GM15510 (cell line): Measurements from ENCODE around the gene RNF166.

ENCODE experiments used
- POLR2A ChIP-seq: IDR thresholded peaks from 3 replicates; pipeline ENCODE4 v1.6.1; 2011; ENCODE audit warnings: borderline replicate concordance; ENCODE audit not compliant: insufficient read length; ENCODE audit errors: extremely low read depth

The RNF166 gene, protein sequence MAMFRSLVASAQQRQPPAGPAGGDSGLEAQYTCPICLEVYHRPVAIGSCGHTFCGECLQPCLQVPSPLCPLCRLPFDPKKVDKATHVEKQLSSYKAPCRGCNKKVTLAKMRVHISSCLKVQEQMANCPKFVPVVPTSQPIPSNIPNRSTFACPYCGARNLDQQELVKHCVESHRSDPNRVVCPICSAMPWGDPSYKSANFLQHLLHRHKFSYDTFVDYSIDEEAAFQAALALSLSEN

DNA sequence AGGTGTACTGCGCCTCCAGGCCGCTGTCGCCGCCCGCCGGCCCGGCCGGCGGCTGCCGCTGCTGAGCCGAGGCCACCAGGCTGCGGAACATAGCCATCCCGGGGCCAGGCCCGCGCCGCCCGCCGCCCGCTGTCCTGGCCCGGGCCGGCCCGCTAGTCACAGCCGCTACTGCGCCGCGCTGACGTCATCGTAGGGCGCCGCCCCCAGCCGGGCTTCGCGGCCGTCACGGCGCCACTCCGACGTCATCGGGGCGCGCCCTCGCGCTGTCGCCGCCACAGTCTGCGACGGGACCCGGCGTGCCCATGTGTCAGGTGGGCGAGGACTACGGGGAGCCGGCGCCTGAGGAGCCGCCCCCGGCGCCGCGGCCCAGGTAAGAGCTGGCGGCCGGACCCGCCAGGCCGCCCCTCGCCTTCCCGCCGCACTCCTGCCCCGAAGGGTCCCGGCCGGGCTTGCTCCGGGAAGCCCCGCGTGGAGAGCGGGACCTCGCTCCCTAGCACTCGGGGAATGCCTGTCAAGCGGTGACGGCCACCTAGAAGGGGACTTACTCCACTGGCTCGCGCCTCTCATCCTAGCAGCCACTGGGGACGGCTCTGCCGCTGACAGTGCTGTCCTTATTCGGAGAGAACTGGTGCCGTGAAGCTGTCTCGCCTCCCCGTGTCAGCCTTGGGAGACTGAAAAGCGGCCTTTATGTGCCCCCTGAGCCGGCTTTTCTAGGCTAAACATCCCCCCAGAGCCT lies at the start of gene RNF166, which contains the start of gene CTU2:
TSS of gene RNF166 (minus strand) at position 180 of the 736 bp plus-strand sequence. CDS start at position 97, 83 bp downstream.
TSS of gene CTU2 (plus strand) at position 275 of the 736 bp plus-strand sequence. CDS start at position 303, 28 bp downstream.
- TF ChIP-seq POLR2A = peak; percentile 71

DNA sequence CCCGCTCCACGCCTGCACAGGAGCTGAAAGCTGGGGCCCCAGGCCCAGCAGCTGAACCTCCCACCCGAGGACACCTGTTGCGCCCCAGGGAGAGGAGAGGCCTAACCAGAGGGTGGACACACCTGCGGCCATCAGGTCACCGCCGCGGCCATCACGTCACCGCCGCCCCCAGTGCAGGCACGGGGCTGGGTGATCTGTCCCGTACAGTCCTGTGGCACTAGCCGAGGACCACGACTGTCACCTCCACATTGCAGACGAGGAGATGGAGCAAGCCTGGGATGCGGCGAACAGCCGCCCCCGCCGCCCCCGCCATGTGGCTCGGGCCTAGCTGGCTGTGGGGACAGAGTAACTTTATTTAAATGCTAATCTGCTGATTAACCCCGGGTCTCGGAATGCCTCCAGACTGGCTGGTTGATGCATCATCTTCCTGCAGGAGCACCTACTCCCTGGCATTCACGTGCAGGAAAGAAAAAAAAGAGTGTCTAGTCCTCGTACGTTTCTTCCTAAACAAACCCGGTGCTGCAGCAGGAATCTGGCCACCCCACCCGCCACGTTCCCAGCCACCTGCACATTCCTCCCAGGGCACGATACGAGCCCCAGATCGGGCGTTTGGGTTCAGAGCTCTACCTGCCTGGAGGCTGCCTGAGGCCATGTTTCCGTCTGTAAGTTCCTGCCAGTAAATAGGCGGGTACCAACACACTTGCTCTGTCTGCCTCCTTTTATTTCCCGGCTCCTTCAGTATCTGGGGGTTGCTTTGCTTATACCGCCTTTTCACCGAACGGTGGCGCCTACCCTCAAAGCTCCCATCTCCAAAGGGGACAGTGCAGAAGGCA lies 48.9 kb upstream of the RNF166 start:
- TF ChIP-seq POLR2A = no peak

DNA sequence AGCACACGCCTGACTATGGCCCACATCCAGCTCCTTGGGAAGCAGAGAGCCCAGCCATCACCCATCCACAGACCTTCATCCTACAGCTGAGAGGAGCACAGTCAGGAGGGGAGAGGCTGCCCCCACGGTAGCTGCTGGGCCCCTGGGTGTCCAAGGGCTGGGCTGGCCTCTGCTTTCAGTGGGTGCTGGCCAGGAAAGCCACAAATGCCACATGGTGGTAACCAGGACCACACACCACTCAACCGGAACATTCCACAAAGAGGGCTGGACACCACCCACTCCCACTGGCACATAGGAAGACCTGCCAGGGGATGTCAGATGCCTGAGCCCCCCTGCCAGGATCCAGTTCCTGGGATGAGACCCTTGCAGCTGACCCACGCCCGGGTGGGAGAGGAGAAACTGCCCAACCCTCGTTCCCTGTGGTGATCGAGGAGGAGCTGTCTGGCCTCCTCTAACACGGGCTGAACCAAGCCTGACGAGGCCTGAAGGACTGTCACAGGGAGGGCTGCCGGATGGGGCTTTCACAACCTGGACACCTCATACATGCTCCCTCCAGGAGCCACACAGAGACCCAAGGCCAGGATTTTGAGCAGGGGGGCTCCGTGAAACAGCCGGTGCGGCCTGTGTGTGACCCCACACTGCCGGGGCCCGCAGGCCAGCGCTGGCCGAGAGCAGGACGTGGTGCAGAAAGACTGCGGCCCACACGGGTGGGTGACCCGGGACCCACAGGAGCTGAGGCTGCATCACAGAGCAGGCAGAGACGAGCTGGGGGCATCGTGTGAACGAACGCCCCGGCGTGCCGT lies 48.1 kb upstream of the RNF166 start:
- no peak for TF ChIP-seq POLR2A

DNA sequence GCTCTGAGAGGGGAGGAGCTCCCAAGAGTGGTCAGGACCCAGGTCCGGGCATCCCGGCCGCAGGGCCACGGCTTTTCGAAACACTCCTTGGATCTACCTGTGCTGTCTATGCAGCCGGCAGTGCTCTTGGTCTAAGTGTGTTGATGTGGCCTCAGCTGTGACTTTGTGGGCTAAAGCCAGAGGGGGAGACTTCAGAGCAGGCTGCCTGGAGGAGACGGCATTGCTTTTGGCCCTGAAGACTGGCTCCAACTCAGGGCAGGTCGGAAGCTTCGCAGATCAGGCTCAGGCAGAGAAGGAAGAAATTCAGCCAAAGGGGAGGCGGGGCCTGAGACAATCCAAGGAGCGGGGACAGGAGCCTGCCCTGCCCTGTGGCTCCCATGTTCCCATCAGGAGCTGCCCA lies 47.4 kb upstream of the RNF166 start:
- no peak for TF ChIP-seq POLR2A

DNA sequence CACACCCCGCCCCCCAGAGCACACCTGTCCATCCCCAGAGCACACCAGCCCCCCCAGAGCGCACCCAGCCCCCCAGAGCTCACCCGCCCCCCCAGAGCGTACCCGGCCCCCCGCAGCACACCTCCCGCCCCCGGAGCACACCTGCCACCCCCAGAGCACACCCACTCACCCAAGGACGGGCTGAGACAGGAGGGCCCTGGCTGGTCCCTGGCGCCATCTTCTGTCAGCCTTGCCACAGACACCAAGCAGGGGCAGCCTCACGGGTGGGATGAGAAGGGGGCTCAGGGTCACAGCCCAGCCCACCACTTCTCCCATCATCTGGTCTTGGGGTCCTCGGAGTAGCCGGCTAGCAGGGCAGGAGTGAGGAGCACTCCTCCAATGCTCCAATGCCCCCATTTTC lies 47.0 kb upstream of the RNF166 start:
- TF ChIP-seq POLR2A = no peak

DNA sequence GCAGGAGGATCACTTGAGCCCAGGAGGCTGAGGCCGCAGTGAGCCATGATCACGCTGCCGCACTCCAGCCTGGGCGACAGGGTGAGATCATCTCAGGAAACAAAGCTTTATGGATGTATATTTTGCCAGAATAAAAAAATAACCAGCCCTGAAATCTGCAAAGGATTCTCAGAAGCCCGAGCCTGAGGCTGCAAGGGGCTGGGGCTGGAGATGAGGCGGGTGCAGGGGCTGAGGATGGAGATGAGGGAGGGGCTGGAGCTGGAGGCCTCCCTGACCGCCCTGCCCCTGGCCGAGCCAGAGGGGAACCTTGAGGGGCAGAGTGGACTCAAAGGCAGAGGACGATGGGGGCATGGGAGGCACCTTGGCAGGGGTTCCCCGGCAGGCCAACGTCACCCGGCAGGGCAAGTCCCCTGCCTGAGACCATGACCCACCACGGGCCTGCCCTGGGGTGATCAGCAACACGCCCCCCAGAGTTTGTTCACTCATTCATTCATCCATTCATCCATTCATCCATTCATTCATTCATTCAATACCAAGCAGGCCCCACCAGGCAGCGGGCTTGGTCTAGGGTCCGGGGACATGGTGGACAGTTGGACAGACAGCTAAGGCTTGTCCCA lies 46.3 kb upstream of the RNF166 start:
- TF ChIP-seq POLR2A = no peak

DNA sequence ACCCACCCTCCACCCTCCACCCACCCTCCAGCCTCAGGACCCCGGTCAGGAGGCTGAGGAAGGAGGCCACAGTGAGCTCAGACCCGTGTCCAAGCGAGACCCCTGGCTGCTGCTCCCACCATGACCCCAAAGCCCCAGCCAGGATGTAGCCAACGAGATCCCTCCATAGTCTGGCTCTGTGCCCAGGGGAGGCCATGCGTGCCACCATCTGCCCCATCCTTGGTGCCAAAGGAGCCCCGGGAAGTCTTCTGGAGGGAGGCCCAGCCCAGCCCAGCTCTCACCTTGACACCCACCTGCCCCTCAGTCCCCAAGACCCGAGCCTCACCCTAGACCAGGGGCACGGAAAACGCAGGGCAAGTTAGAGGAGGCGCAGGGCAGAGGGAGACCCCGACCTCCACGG lies 44.6 kb upstream of the RNF166 start:
- TF ChIP-seq POLR2A = no peak

DNA sequence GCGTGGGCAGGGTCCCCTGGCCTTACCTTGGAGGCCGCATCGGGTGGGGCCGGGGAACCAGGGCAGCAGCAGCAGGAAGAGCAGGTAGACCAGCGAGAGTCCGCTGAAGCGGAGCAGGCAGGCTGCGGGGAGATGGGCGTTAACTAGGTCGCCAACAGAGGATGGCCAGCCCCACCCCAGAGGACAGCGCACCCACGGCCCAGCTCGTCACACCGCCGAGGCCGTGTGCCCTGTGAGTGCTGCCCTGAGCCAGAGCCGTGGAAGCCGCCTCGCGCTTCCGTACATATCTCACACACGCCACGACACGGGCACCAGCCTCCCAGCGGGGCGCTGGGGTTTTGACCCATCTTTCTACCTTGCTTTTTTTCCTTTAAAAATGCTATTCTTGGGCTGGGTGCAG lies 43.1 kb upstream of the RNF166 start:
- no peak for TF ChIP-seq POLR2A

DNA sequence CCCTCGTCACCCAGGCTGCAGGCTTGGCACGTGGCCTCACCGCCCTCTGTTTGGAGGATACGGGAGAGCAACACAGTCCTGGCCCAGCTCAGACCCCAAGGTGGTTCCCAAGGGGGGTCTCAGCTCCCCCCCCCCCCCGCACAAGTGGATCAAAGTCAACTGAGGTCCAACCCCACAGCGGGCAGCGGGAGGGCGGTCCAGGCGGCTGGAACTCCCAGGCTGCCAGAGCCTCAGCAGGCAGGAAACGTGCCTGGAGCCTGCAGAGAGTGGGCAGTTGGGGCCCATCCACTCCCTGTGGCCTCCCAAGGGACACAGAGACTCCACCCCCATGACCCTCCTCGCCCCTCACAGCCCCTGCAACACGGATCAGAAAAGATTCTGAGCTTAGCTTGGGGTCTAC lies 42.2 kb upstream of the RNF166 start:
- no peak for TF ChIP-seq POLR2A

DNA sequence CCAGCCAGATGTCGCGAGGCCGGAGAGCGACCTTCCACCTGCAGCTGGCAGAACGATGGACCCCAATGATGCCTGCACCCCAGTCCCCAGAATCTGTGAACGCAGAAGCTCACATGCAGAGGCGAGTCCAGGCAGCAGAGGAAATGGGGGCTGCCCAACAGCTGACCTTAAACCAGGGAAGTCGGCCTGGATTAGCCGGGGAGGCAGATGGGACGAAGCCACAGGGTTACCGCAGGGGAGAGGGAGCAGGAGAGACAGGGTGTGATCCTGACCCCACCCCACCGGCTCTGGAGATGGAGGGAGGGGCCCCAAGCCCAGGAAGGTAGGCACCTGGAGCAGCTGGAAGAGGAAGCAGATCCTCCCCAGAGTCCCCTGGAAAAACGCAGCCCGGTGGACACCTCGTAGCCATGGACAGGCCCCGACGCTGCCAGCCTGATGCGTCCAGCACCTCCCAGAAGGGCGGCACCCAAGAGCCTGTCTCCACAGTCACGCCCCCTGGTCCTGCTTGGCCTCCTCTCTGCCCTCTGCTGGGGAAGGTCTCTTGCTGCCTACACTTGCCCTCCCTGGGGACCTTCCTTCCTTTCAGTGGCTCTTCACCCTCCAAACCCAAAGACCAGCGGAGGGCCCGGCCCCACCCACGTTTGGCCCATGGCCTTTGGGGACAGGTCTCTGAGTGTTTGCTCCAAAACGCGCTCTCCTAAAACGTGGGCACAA lies 41.5 kb upstream of the RNF166 start:
- no peak for TF ChIP-seq POLR2A

DNA sequence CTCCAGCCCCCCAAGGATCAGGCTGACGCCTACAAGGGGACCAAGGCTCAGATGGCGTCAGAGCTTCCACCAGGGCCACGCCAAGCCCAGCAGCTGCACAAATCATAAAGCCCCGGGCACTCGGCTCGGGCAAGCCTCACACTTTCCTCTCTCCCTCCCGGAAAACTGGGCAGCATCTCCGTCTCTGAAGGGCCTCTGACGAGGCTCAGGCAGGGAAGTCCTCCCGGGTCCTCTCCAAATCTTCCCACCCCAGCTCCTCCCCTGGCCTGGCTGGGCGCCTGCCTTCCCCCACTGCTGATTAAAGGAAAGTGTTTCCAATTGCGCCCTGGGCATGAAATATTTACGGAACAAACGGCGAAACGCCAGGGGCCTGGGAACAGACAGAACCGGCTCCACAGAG lies 40.3 kb upstream of the RNF166 start:
- no peak for TF ChIP-seq POLR2A

DNA sequence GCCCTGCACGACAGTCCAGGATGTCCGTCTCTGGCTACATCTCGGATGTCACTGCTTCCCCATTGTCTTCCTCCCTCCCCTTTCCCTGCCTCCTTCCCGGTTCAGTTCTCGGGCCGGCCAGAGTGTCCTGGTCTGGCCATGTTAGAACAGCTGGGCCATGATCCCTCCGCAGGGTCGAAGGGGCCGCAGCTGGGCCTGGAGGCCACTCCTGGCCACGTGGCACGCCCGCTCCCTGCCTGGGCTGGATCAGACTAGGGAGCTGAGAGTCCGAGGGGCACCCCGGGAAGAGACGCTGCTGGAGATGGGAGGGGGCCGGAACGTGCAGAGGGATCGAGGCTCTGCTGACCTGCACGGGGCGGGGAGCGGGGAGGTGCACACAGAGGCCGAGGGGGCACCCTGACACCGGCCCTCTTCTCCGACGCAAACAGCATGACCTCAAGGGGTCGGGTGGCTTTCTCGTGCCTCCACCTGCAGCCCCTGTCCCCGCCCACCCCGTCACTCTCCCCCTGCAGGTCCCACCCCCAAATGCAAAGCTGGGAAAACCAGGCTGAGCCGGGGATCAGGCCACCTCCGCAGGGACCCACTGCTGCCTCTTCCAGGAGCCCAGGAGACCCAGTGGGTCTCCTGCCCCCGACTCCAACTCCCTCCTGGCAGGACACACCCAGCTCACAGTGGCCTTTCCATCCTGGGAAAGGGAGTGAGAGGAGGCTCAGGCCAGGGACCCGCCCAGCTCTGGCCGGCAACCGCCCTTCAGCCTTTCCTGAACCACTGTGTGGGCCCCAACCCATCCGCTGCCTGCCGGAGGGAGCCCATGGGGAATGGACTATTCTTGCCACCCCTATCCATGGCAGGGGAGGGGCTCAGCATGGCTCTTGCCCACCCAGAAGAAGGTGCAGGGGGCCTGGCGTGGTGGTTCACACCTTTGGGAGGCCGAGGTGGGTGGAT lies 38.6 kb upstream of the RNF166 start:
- no peak for TF ChIP-seq POLR2A
